HCT116 (cell line): Measurements from ENCODE around the gene PAX5. TPM values are rescaled to one million over a fixed set of nuclear protein-coding genes. Genes with fewer than 3 reads are reported as not detected.

Source experiments
- ATAC-seq: fragments of 200-7000 bp; cut with Tn5 transposase; 2 replicates; pipeline ENCODE4 v1.9.1; 2020; ENCODE audit warnings: mild to moderate bottlenecking, moderate library complexity
- BruUV-seq: library from RNA; stranded (reverse); fragments of 400-500 nt; replicated peaks from 2 replicates; lab custom pipeline; 2021; lab: Mats Ljungman, UMichigan
- CTCF ChIA-PET: fragments of 300-600 bp; sonication (Branson Sonifier 250); formaldehyde crosslinking; loops from one replicate; lab custom pipeline; 2021; ENCODE audit warnings: antibody characterized with exemption; lab: Charles Lee
- POLR2A ChIA-PET: fragments of 300-600, 350-600 bp; sonication (Branson Sonifier 250); formaldehyde crosslinking; loops from one replicate; lab custom pipeline; 2021; ENCODE audit warnings: antibody characterized with exemption; lab: Charles Lee
- RAD21 ChIA-PET, 2 experiments: fragments of 300-600 bp; sonication (Branson Sonifier 250); formaldehyde crosslinking; loops; one replicate each; lab custom pipeline; 2023; ENCODE audit warnings: low total read pairs in 2 of 2; ENCODE audit not compliant: uncharacterized antibody in 2 of 2, unreplicated experiment in 2 of 2, low non-redundant PET in 1 of 2; lab: Charles Lee
- DNase-seq: peaks from one replicate; pipeline ENCODE4 v3.0.0-alpha.2; 2010; ENCODE audit warnings: low read depth, low spot score
- H2AFZ ChIP-seq: fragments of 200-600 bp; shearing (Covaris generic), sonication (generic); 2 replicates; pipeline ENCODE4 v1.6.1; 2017; ENCODE audit warnings: low read depth, mixed run types, mixed read lengths, antibody characterized with exemption, low read length; ENCODE audit not compliant: poor library complexity, severe bottlenecking
- H3K27ac ChIP-seq: 2 replicates; pipeline ENCODE4 v1.5.1; 2012; ENCODE audit warnings: low read depth, low read length
- H3K27me3 ChIP-seq: fragments of 200-600 bp; sonication (generic); 2 replicates; pipeline ENCODE4 v1.6.1; 2016; ENCODE audit warnings: mixed run types, low read length, mixed read lengths; ENCODE audit not compliant: insufficient read depth
- H3K36me3 ChIP-seq, 2 experiments: fragments of 200-500 bp in 1 of 2; fragments of 200-600 bp in 1 of 2; sonication (Bioruptor generic) in 1 of 2; sonication (generic) in 1 of 2; 2 replicates each; pipeline versions ENCODE4 v1.5.1 to v1.6.1; 2014 to 2016; ENCODE audit warnings: low read length in 2 of 2, inconsistent platforms in 1 of 2, mixed read lengths in 1 of 2, mixed run types in 1 of 2; ENCODE audit not compliant: insufficient read depth in 2 of 2, control insufficient read depth in 1 of 2
- H3K4me1 ChIP-seq, 2 experiments: fragments of 200-600 bp in 1 of 2; sonication (generic) in 1 of 2; 2 replicates each; pipeline versions ENCODE4 v1.5.1 to v1.6.1; 2012 to 2017; ENCODE audit warnings: low read length in 2 of 2, inconsistent platforms in 1 of 2, mild to moderate bottlenecking in 1 of 2, mixed read lengths in 1 of 2, mixed run types in 1 of 2, moderate library complexity in 1 of 2; ENCODE audit not compliant: insufficient read depth in 2 of 2, control insufficient read depth in 1 of 2
- H3K4me2 ChIP-seq: fragments of 200-600 bp; sonication (generic); 2 replicates; pipeline ENCODE4 v1.6.1; 2017; ENCODE audit warnings: mixed run types, low read length, mixed read lengths
- H3K4me3 ChIP-seq, 2 experiments: fragments of 200-600 bp in 1 of 2; sonication (generic) in 1 of 2; replicated peaks in 1 of 2; 2 replicates each; pipeline ENCODE4 v1.5.1; 2011 to 2016; ENCODE audit warnings: low read length in 2 of 2, control low read depth in 1 of 2, low read depth in 1 of 2, mild to moderate bottlenecking in 1 of 2, mixed read lengths in 1 of 2, mixed run types in 1 of 2
- H3K79me2 ChIP-seq: fragments of 200-600 bp; sonication (generic); 2 replicates; pipeline ENCODE4 v1.6.1; 2017; ENCODE audit warnings: mild to moderate bottlenecking, mixed run types, low read length, moderate library complexity, mixed read lengths; ENCODE audit not compliant: insufficient read depth
- H3K9ac ChIP-seq: fragments of 200-600 bp; sonication (generic); 2 replicates; pipeline ENCODE4 v1.6.1; 2016; ENCODE audit warnings: low read length, mixed read lengths
- H3K9me2 ChIP-seq: fragments of 200-600 bp; sonication (generic), shearing (Covaris generic); 2 replicates; pipeline ENCODE4 v1.6.1; 2017; ENCODE audit warnings: mixed run types, mild to moderate bottlenecking, moderate library complexity; ENCODE audit not compliant: insufficient read depth
- H3K9me3 ChIP-seq, 2 experiments: fragments of 200-500 bp in 1 of 2; fragments of 200-600 bp in 1 of 2; sonication (Bioruptor generic) in 1 of 2; sonication (generic) in 1 of 2; 2 replicates each; pipeline ENCODE4 v1.6.1; 2014 to 2017; ENCODE audit warnings: low read length in 2 of 2, mixed read lengths in 2 of 2, inconsistent platforms in 1 of 2, low read depth in 1 of 2, mild to moderate bottlenecking in 1 of 2, mixed run types in 1 of 2, moderate library complexity in 1 of 2; ENCODE audit not compliant: control insufficient read depth in 1 of 2, insufficient read depth in 1 of 2
- H4K20me1 ChIP-seq: fragments of 200-600 bp; sonication (generic), shearing (Covaris generic); 2 replicates; pipeline ENCODE4 v1.6.1; 2017; ENCODE audit warnings: mixed run types, mild to moderate bottlenecking, moderate library complexity; ENCODE audit not compliant: insufficient read depth
- ATF3 ChIP-seq: IDR thresholded peaks from 2 replicates; pipeline ENCODE4 v1.6.1; 2012
- CEBPB ChIP-seq: IDR thresholded peaks from 2 replicates; pipeline ENCODE4 v1.6.1; 2012; ENCODE audit warnings: low read depth
- CTCF ChIP-seq, 3 experiments: fragments of 200-600 bp in 1 of 3; sonication (generic) in 1 of 3; IDR thresholded peaks in 2 of 3; conservative IDR thresholded peaks in 1 of 3; 2 replicates each; pipeline ENCODE4 v1.5.1; 2012 to 2017; ENCODE audit warnings: low read depth in 2 of 3, low read length in 2 of 3, antibody characterized with exemption in 1 of 3, borderline replicate concordance in 1 of 3, control low read depth in 1 of 3, mild to moderate bottlenecking in 1 of 3, mixed read lengths in 1 of 3, mixed run types in 1 of 3, moderate library complexity in 1 of 3; ENCODE audit not compliant: insufficient read depth in 1 of 3
- EGR1 ChIP-seq: IDR thresholded peaks from 2 replicates; pipeline ENCODE4 v1.6.1; 2012; ENCODE audit warnings: low read depth
- EZH2 ChIP-seq: fragments of 200-600 bp; sonication (generic); IDR thresholded peaks from 2 replicates; pipeline ENCODE4 v1.6.1; 2017; ENCODE audit warnings: antibody characterized with exemption, mixed run types
- POLR2AphosphoS5 ChIP-seq: IDR thresholded peaks from 2 replicates; pipeline ENCODE4 v1.6.1; 2011; ENCODE audit warnings: mild to moderate bottlenecking, low read depth, low read length, moderate library complexity
- RAD21 ChIP-seq: IDR thresholded peaks from 2 replicates; pipeline ENCODE4 v1.6.1; 2012; ENCODE audit warnings: low read depth, mild to moderate bottlenecking
- SP1 ChIP-seq: IDR thresholded peaks from 2 replicates; pipeline ENCODE4 v1.6.1; 2012; ENCODE audit warnings: low read depth
- SRF ChIP-seq: IDR thresholded peaks from 2 replicates; pipeline ENCODE4 v1.6.1; 2012; ENCODE audit warnings: low read depth
- TCF7L2 ChIP-seq: IDR thresholded peaks from 2 replicates; pipeline ENCODE4 v1.7.0; 2011; ENCODE audit warnings: borderline replicate concordance, inconsistent platforms; ENCODE audit not compliant: insufficient read depth, insufficient read length; ENCODE audit errors: extremely low read depth
- ZBTB33 ChIP-seq: IDR thresholded peaks from 2 replicates; pipeline ENCODE4 v1.6.1; 2011; ENCODE audit warnings: mild to moderate bottlenecking, low read length, moderate library complexity; ENCODE audit not compliant: insufficient replicate concordance; ENCODE audit errors: extremely low read depth
- ZFX ChIP-seq: fragments of 450-650 bp; IDR thresholded peaks from 2 replicates; pipeline ENCODE4 v1.6.1; 2017
- ZNF274 ChIP-seq: fragments of 200-500 bp; sonication (Bioruptor generic); IDR thresholded peaks from 2 replicates; pipeline ENCODE4 v1.6.1; 2014; ENCODE audit warnings: mild to moderate bottlenecking, low read depth, low read length, inconsistent platforms
- intact Hi-C: fragments of 100-400 bp; cut with micrococcal nuclease; formaldehyde crosslinking; loops from 2 replicates; pipeline ENCODE4 v1.10.0; 2022
- total RNA-seq: library from RNA; stranded (reverse); gene quantifications from one replicate; pipeline ENCODE4 v1.2.1, GENCODE V29; 2021; ENCODE audit not compliant: unreplicated experiment

Gene PAX5
- total RNA-seq, 1 experiment from 2014 or later: 0.17 TPM

- DNase-seq: no peak
- no peak overlapping the region for H3K4me2 ChIP-seq
- intact Hi-C loops: no loop called here
- H3K4me1 ChIP-seq: no peaks in the 10 kb centered on the region
- no peak overlapping the region for H3K4me3 ChIP-seq
- ATAC-seq: no peak
- ChIA-PET RAD21 (no interaction called here), POLR2A (no interaction called here), CTCF (interaction anchor here (1.4 kb wide), 1 partner anchor 23 kb away, joined by 3 read pairs; no protein-coding TSS in a partner anchor)
- H3K36me3 ChIP-seq: no peaks in the 10 kb centered on the region
- H2AFZ ChIP-seq: no peak overlapping the region
- no peaks in the 10 kb centered on the region; the same call in 1 of the 2 replicates for H3K27me3 ChIP-seq
- H3K9ac ChIP-seq: no peak overlapping the region
- no peaks in the 10 kb centered on the region for H3K9me2 ChIP-seq
- no TSS peak for BruUV-seq
- TF ChIP-seq EGR1 (no peak), CTCF (IDR thresholded peaks at IDR 0.05 in 2 of 3, conservative IDR thresholded peaks at IDR 0.05 in 1 of 3; ENCODE audit: borderline replicate concordance in 1 of 3, insufficient read depth in 1 of 3, low read depth in 2 of 3, low read length in 2 of 3) (0 out of 6 replicates have a peak, but pooled peaks of 1 of the 3 experiments have one; percentile 1)
- no peaks in the 10 kb centered on the region for H3K9me3 ChIP-seq
- H4K20me1 ChIP-seq: no peaks in the 10 kb centered on the region
- H3K27ac ChIP-seq: no peak overlapping the region
- H3K79me2 ChIP-seq: no peaks in the 10 kb centered on the region
Observed at GRCh38 chr9:36849943-36850342, 184.1 kb downstream of the PAX5 start.

GRCh38 chr9:36848946-36849345 is 185.1 kb downstream of the PAX5 start:
- Histone ChIP-seq H3K4me2 (no peak overlapping the region), H3K9me2 (no peaks in the 10 kb centered on the region), H3K9ac (no peak overlapping the region), H4K20me1 (no peaks in the 10 kb centered on the region), H3K27ac (no peak overlapping the region), H3K9me3 (no peaks in the 10 kb centered on the region), H2AFZ (no peak overlapping the region), H3K79me2 (no peaks in the 10 kb centered on the region), H3K36me3 (no peaks in the 10 kb centered on the region), H3K4me1 (no peaks in the 10 kb centered on the region), H3K4me3 (no peak overlapping the region), H3K27me3 (no peaks in the 10 kb centered on the region; the same call in 1 of the 2 replicates)
- RAD21 ChIA-PET: no interaction called here
- POLR2A ChIA-PET: no interaction called here
- no peak for DNase-seq
- no peak for ATAC-seq
- intact Hi-C loops: no loop called here
- CTCF ChIA-PET: interaction anchor here (1.4 kb wide), 1 partner anchor 24 kb away, joined by 3 read pairs; no protein-coding TSS in a partner anchor
- no TSS peak for BruUV-seq
- TF ChIP-seq SRF (no peak), SP1 (no peak), ZNF274 (no peak), POLR2AphosphoS5 (no peak), CTCF (IDR thresholded peaks at IDR 0.05 in 2 of 3, conservative IDR thresholded peaks at IDR 0.05 in 1 of 3; ENCODE audit: borderline replicate concordance in 1 of 3, insufficient read depth in 1 of 3, low read depth in 2 of 3, low read length in 2 of 3) (no peak), EZH2 (no peak), TCF7L2 (no peak), ZFX (no peak), ZBTB33 (no peak), RAD21 (no peak), EGR1 (no peak), ATF3 (no peak), CEBPB (no peak)
